SKM-1 (cell line): ENCODE measurements around the gene QRICH1.
A peak's percentile ranks its signal among the peaks of the same experiment; 100 is the strongest.
"Not testable (repeated sequence)": the region's sequence is repeated elsewhere in the genome, so short reads cannot be mapped to it uniquely, and the experiment has no call there.

ENCODE experiments used
- DNase-seq: peaks from one replicate; lab custom pipeline; 2025; ENCODE audit not compliant: unreplicated experiment; lab: John Stamatoyannopoulos, UW

The QRICH1 gene

GRCh38 chr3:49017971-49018706, 75.7 kb downstream of the QRICH1 start, which contains the start of gene DALRD3:
Gene DALRD3 (minus strand): TSS chr3:49018580. CDS start chr3:49018564, 16 bp downstream.
- DNase-seq: peak; percentile 53

GRCh38 chr3:49017229-49017970, 76.5 kb downstream of the QRICH1 start:
- DNase-seq: no peak

- DNase-seq: no peak
These were observed 77.2 kb downstream of the QRICH1 start for GRCh38 chr3:49016414-49017228.

GRCh38 chr3:49015765-49016164, 78.1 kb downstream of the QRICH1 start:
- no peak for DNase-seq

GRCh38 chr3:49015072-49015471, 78.8 kb downstream of the QRICH1 start:
- DNase-seq: no peak

GRCh38 chr3:49013738-49014660, 79.9 kb downstream of the QRICH1 start:
- no peak for DNase-seq

GRCh38 chr3:49013113-49013737, 80.6 kb downstream of the QRICH1 start:
- no peak for DNase-seq

GRCh38 chr3:49012441-49013017, 81.3 kb downstream of the QRICH1 start:
- DNase-seq: no peak

GRCh38 chr3:49009396-49009795, 84.5 kb downstream of the QRICH1 start:
- no peak for DNase-seq

GRCh38 chr3:49008627-49009026, 85.2 kb downstream of the QRICH1 start:
- DNase-seq: not testable (repeated sequence)

GRCh38 chr3:49007771-49008528, 85.9 kb downstream of the QRICH1 start:
- DNase-seq: peak; percentile 63

- DNase-seq: peak; percentile 88
These were observed 86.7 kb downstream of the QRICH1 start, which contains the start of gene WDR6 for GRCh38 chr3:49007068-49007770. Gene WDR6 (plus strand): TSS chr3:49007391. CDS start chr3:49007432, 41 bp downstream.

- no peak for DNase-seq
These were observed 87.3 kb downstream of the QRICH1 start for GRCh38 chr3:49006408-49007067.

GRCh38 chr3:49005998-49006397, 87.9 kb downstream of the QRICH1 start:
- no peak for DNase-seq

- no peak for DNase-seq
These were observed 88.6 kb downstream of the QRICH1 start for GRCh38 chr3:49005303-49005680.

- DNase-seq: no peak
These were observed 89.2 kb downstream of the QRICH1 start for GRCh38 chr3:49004352-49005302.

- DNase-seq: no peak
These were observed 92.7 kb downstream of the QRICH1 start for GRCh38 chr3:49001155-49001554.
